Heart right ventricle (tissue), 16 donors: ENCODE data around the gene OR52K1. TPM values are rescaled to one million over a fixed set of nuclear protein-coding genes. Genes with fewer than 3 reads are reported as not detected.

Experiments used
- ATAC-seq, 8 donors: fragments of 200-7000 bp; cut with Tn5 transposase; one replicate each; pipeline ENCODE4 v1.9.1; 2020; ENCODE audit warnings: mild to moderate bottlenecking in 8 of 8, moderate library complexity in 8 of 8, moderate number of reproducible peaks in 1 of 8
- DNase-seq, 2 donors: peaks; one replicate each; pipeline ENCODE4 v3.0.0-alpha.2; 2020
- H3K27ac ChIP-seq, 10 donors: fragments of 200-600 bp; sonication (generic) in 2 of 10; one replicate each; pipeline versions ENCODE4 v1.5.0 to v1.8.0; 2020 to 2022; ENCODE audit warnings: mild to moderate bottlenecking in 3 of 10
- H3K27me3 ChIP-seq, 7 donors: fragments of 200-600 bp; one replicate each; pipeline ENCODE4 v1.8.0; 2021 to 2022; ENCODE audit warnings: mild to moderate bottlenecking in 2 of 7
- H3K36me3 ChIP-seq, 9 donors: fragments of 200-600 bp; sonication (generic) in 1 of 9; one replicate each; pipeline versions ENCODE4 v1.5.0 to v1.8.0; 2020 to 2022; ENCODE audit warnings: mild to moderate bottlenecking in 2 of 9
- H3K4me1 ChIP-seq, 9 donors: fragments of 200-600 bp; sonication (generic) in 1 of 9; one replicate each; pipeline versions ENCODE4 v1.5.0 to v1.8.0; 2020 to 2022; ENCODE audit warnings: mild to moderate bottlenecking in 4 of 9
- H3K4me3 ChIP-seq, 10 donors: fragments of 200-600 bp; sonication (generic) in 2 of 10; one replicate each; pipeline versions ENCODE4 v1.5.0 to v1.8.0; 2020 to 2022; ENCODE audit warnings: mild to moderate bottlenecking in 7 of 10, moderate library complexity in 2 of 10
- H3K9me3 ChIP-seq, 11 donors: fragments of 200-600 bp in 10 of 11; sonication (generic) in 2 of 11; one replicate each; pipeline versions ENCODE4 v1.5.0 to v1.8.0; 2013 to 2022; ENCODE audit warnings: mild to moderate bottlenecking in 2 of 11, control low read depth in 1 of 11, moderate library complexity in 1 of 11
- WGBS, 2 donors: extraction: QIAGEN DNeasy Blood & Tissue Kit; methylation state at CpG; one replicate each; pipeline ENCODE4 v1.1.7; 2013; ENCODE audit warnings: inconsistent platforms in 1 of 2; 5-methylcytosine and 5-hydroxymethylcytosine counted together
- intact Hi-C, 10 donors: fragments of 100-400 bp; cut with DNase I; formaldehyde crosslinking; loops; one replicate each; pipeline versions ENCODE4 v1.11.1 to v1.14.2; 2022
- polyA plus RNA-seq, 2 donors: library from polyadenylated mRNA; stranded (reverse); fragments of 200-250 nt; gene quantifications; one replicate each; pipeline ENCODE4 v1.2.3, GENCODE V29; 2013
- total RNA-seq, 10 donors: library from RNA; stranded (reverse); fragmentation: NEBNext Ultra II Directional in 3 of 10; extraction: Animal tissue kit (Norgen Biotek cat#: 25700) in 3 of 10; gene quantifications; one replicate each; pipeline versions ENCODE4 v1.2.1 to v1.2.4, GENCODE V29; 2021 to 2023
- TF ChIP-seq, protein P1 (sequence below), 9 donors: fragments of 200-600 bp; sonication (generic) in 2 of 9; IDR thresholded peaks; one replicate each; pipeline versions ENCODE4 v1.5.0 to v1.8.0; 2021 to 2022; ENCODE audit warnings: antibody characterized with exemption in 9 of 9, mild to moderate bottlenecking in 5 of 9, moderate library complexity in 1 of 9
- donor health status: Arrhythmogenic right ventricular cardiomyopathy.
- donor health status: ischemic (EF 13 %, LVEDD 7.1; RV severe dilation, severe dysfunction).
- donor health status: healthy with polysubstance abuse.
- donor health status: DM: no; HTN: yes; CAD: no.
- donor health status: DM: no; HTN: no; CAD: no.
- donor health status: ischemic (EF 25% LVEDD 6.9; RV normal size, moderate dysfunction).
- donor health status: ischemic (EF 25% LVEDD 5.7; RV mildly dilated, moderate dysfunction).
- donor health status: healthy.
- donor health status: DM: yes; HTN: yes; CAD: no.
- donor health status: Ischemic cardiomyopathy.
- donor health status: ischemic (EF 35%, LVEDD 5.7; RV mildly dilated, moderate dysfunction).
- donor health status: nonischemic (EF 11% LVEDD 7.7; RV severe dilation, severe dysfunction).
- donor health status: DM: yes; HTN: yes; CAD: no.
- donor health status: PGD.
- donor health status: ischemic (EF 29% LVEDD 5.4; RV normal size, mild dysfunction).
- donor health status: nonischemic (EF 23%, LVEDD 6.1; RV moderate dilation, normal function).

The OR52K1 gene
- total and polyA plus RNA-seq, 12 donors = not detected

DNA sequence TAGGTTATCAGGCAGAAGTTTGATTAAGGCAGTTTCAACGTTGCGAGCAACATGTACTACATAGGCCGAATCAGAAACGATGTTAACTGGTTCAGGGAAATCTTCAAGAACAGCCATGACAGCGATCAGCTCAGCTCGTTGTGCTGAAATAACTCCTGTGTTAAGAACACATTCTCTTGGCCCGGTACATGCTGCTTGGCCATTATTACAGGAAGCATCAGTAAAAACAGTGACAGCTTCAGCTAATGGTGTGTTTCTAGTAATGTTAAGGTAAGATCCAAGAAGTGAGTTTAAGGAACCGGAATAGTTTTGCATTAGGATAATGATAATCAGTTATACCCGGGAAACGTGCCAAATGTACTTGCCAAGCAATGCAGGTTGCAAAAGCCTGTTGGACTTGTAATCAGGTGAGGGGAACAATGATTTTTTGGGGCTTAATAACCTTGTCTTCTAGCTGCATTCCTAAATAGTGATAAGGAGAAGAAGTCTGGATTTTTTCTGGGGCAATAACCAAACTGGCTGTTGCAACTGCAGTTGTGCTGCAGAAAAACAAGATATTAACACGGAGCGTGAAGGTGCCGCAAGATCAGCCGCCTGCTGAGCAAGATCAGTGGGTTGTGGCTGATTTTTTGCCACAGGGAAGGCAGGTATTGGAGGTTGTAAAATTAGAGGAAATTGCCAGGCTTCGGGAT lies 14.3 kb downstream of the OR52K1 start:
- 40 to 46% methylated on average over 15 of the region's 15 CpGs for WGBS, 2 donors
- Histone ChIP-seq H3K36me3 (no peaks in the 10 kb centered on the region), H3K4me3 (no peak overlapping the region), H3K27me3 (peaks cover 0 to 18% (median 5%) of the 10 kb centered on the region in 7 donors), H3K4me1 (peaks cover 0 to 18% (median 4%) of the 10 kb centered on the region in 9 donors), H3K9me3 (no peaks in the 10 kb centered on the region), H3K27ac (no peak overlapping the region)
- TF ChIP-seq, protein P1, sequence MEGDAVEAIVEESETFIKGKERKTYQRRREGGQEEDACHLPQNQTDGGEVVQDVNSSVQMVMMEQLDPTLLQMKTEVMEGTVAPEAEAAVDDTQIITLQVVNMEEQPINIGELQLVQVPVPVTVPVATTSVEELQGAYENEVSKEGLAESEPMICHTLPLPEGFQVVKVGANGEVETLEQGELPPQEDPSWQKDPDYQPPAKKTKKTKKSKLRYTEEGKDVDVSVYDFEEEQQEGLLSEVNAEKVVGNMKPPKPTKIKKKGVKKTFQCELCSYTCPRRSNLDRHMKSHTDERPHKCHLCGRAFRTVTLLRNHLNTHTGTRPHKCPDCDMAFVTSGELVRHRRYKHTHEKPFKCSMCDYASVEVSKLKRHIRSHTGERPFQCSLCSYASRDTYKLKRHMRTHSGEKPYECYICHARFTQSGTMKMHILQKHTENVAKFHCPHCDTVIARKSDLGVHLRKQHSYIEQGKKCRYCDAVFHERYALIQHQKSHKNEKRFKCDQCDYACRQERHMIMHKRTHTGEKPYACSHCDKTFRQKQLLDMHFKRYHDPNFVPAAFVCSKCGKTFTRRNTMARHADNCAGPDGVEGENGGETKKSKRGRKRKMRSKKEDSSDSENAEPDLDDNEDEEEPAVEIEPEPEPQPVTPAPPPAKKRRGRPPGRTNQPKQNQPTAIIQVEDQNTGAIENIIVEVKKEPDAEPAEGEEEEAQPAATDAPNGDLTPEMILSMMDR (IDR thresholded peaks at IDR 0.05) = no peak
- peak in 1 of 8 donors; percentile 68 for ATAC-seq
- intact Hi-C loops = no loop called here
- no peak for DNase-seq

DNA sequence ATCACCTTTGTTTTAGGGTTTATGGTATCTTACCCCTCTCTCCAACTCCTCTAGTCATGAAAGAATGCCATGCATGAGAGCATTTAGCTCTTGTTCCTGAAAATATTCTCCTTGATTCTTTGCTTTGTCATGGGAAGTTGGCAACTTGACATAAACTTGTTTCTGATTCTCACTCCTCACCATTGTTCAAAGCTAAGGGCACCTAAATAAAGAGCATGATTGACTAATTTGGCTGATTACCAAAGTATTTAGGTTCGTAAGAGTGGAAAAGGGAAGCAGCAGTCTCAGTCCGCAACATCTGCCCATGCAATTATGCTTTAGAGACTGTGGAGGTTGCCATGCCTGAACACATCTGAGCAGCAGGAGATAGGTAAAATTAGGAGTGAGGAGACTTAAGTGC lies 26.4 kb downstream of the OR52K1 start:
- Histone ChIP-seq H3K4me3 (no peak overlapping the region), H3K36me3 (no peaks in the 10 kb centered on the region), H3K9me3 (peaks cover 0 to 9% (median 0%) of the 10 kb centered on the region in 11 donors), H3K4me1 (peaks cover 0 to 2% (median 0%) of the 10 kb centered on the region in 9 donors), H3K27ac (no peak overlapping the region), H3K27me3 (peaks cover 0 to 15% (median 0%) of the 10 kb centered on the region in 7 donors)
- 46 to 65% methylated on average over 2 of the region's 2 CpGs for WGBS, 2 donors
- TF ChIP-seq, protein P1 (IDR thresholded peaks at IDR 0.05) = no peak
- peak in 1 of 8 donors; percentile 21 for ATAC-seq
- no peak for DNase-seq
- intact Hi-C loops = no loop called here

DNA sequence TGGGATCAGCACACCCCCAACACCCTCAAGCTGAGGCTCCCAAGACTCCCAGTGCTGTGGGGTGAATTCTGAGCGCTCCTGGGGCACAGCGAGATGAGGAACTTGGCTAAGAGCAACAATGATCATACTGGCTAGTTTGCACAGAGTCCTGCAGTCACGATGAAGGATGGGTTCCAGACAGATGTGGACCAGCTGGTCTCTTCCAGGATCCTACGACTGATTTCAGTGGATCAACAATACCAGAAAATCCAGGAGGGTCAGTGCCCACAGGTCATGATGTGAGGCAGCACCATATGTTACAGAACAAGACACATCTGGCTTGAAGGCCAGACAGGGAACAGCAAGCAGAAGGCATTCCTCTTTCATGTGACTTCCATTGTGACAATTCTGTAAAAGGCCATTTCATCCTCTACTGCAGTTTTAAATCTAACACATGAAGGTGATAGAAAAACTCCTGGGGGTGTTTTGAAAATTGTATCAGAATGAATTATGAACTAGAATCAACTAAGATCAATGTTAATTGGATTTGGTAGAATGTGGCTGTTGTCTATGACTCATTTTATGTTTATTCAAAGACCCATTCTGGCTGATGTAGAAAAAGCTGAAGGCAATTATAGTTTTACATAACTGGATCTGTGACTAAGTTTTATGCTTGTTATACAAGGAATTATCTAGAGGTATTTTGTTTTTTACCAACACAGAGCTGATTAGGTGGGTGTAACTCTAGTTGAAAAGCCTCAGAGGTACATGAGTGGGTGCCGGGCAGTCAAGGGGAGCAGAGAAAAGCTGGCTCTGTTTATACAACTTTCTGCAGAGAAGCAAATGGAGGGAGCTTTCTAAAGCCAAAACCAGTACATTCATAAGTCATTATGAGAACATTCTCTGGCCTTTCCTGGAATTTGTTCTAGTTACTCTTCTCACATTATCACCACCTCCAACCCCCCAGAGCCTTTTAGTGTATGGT lies 29.1 kb downstream of the OR52K1 start:
- TF ChIP-seq, protein P1 (IDR thresholded peaks at IDR 0.05) = no peak
- Histone ChIP-seq H3K4me1 (peaks cover 0 to 2% (median 0%) of the 10 kb centered on the region in 9 donors), H3K4me3 (no peak overlapping the region), H3K9me3 (peaks cover 0 to 9% (median 0%) of the 10 kb centered on the region in 11 donors), H3K27me3 (no peaks in the 10 kb centered on the region), H3K27ac (no peak overlapping the region), H3K36me3 (no peaks in the 10 kb centered on the region)
- ATAC-seq (peak in 2 of 8 donors; percentile 25), DNase-seq (no peak)
- WGBS, 2 donors = 76 to 81% methylated on average over 5 of the region's 5 CpGs
- intact Hi-C loops = no loop called here

DNA sequence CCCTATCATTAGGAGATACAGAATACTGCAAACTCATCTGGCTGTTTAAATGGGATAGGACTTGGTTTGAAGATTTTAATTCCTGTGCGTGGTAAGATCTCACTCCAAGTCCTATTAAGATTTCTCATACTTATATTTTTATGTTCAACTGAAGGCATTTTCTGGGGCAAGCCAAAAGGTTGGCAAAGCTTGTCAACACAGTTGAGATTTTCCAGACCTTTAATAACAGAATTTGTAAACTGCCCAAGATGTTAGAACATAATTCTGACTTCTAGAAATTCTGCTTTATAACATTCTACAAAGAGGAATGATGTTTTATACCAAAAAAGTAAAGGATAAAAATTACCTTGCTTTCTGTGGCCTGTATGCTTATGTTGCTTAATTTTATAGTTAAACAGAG lies 31.8 kb downstream of the OR52K1 start:
- Histone ChIP-seq H3K4me1 (no peaks in the 10 kb centered on the region), H3K27ac (no peak overlapping the region), H3K36me3 (no peaks in the 10 kb centered on the region), H3K27me3 (no peaks in the 10 kb centered on the region), H3K4me3 (no peak overlapping the region), H3K9me3 (no peaks in the 10 kb centered on the region)
- ATAC-seq (no peak), DNase-seq (no peak)
- WGBS, 2 donors = 38 to 56% methylated on average over 1 of the region's 1 CpG
- intact Hi-C loops = no loop called here
- TF ChIP-seq, protein P1 (IDR thresholded peaks at IDR 0.05) = no peak
